SU-DHL-6 (cell line): ENCODE data around the gene MMP24OS.

ENCODE experiments used
- H2AFZ ChIP-seq: fragments of 200-600 bp; sonication (generic); 2 replicates; pipeline ENCODE4 v1.6.1; 2014; ENCODE audit warnings: low read depth, mild to moderate bottlenecking, moderate library complexity, mixed read lengths, antibody characterized with exemption, low read length; ENCODE audit not compliant: severe bottlenecking
- H3F3A ChIP-seq: fragments of 200-600 bp; shearing (Covaris generic); 2 replicates; pipeline ENCODE4 v1.6.0; 2016; ENCODE audit warnings: antibody characterized with exemption, mild to moderate bottlenecking; ENCODE audit not compliant: insufficient read depth
- H3K27ac ChIP-seq: fragments of 200-600 bp; sonication (generic); 2 replicates; pipeline ENCODE4 v1.5.1; 2016; ENCODE audit warnings: low read depth, mild to moderate bottlenecking, low read length, moderate library complexity, mixed read lengths
- H3K27me3 ChIP-seq: fragments of 200-600 bp; sonication (generic), shearing (Covaris generic); 2 replicates; pipeline ENCODE4 v1.6.0; 2014; ENCODE audit warnings: mild to moderate bottlenecking, low read length
- H3K36me3 ChIP-seq: fragments of 200-600 bp; sonication (generic); 2 replicates; pipeline ENCODE4 v1.6.1; 2014; ENCODE audit warnings: mild to moderate bottlenecking, low read length, mixed read lengths
- H3K4me2 ChIP-seq: fragments of 300-600, 200-600 bp; shearing (Covaris generic), sonication (generic); 2 replicates; pipeline ENCODE4 v1.6.0; 2014; ENCODE audit warnings: low read length, low read depth, mild to moderate bottlenecking; ENCODE audit not compliant: poor library complexity, severe bottlenecking
- H3K4me3 ChIP-seq: fragments of 200-600 bp; sonication (generic); 2 replicates; pipeline ENCODE4 v1.5.1; 2014; ENCODE audit warnings: antibody characterized with exemption, low read length, mild to moderate bottlenecking, mixed read lengths; ENCODE audit not compliant: insufficient read depth, poor library complexity, severe bottlenecking
- H3K79me2 ChIP-seq: fragments of 200-600 bp; sonication (generic); 2 replicates; pipeline ENCODE4 v1.6.1; 2014; ENCODE audit warnings: mild to moderate bottlenecking, low read length, moderate library complexity; ENCODE audit not compliant: insufficient read depth
- H3K9ac ChIP-seq: fragments of 200-600 bp; sonication (generic); 2 replicates; pipeline ENCODE4 v1.7.0; 2014; ENCODE audit warnings: mild to moderate bottlenecking, low read length
- H3K9me2 ChIP-seq: fragments of 200-600 bp; sonication (generic); replicated peaks from 2 replicates; pipeline ENCODE4 v1.6.1; 2014; ENCODE audit warnings: low read length; ENCODE audit not compliant: insufficient read depth
- H3K9me3 ChIP-seq: fragments of 200-600 bp; sonication (generic); 2 replicates; pipeline ENCODE4 v1.6.1; 2014; ENCODE audit warnings: low read length, mixed read lengths; ENCODE audit not compliant: insufficient read depth
- H4K20me1 ChIP-seq: fragments of 200-600 bp; sonication (generic); 2 replicates; pipeline ENCODE4 v1.6.1; 2014; ENCODE audit warnings: low read depth, mild to moderate bottlenecking, antibody characterized with exemption, low read length, moderate library complexity, mixed read lengths
- CTCF ChIP-seq: fragments of 200-600 bp; sonication (generic); IDR thresholded peaks from one replicate; pipeline ENCODE4 v1.5.1; 2017; ENCODE audit warnings: antibody characterized with exemption, mild to moderate bottlenecking, low read length, moderate library complexity; ENCODE audit not compliant: insufficient read depth, poor library complexity, severe bottlenecking
- EZH2phosphoT487 ChIP-seq: fragments of 200-600 bp; sonication (generic), shearing (Covaris generic); conservative IDR thresholded peaks from 2 replicates; pipeline ENCODE4 v1.6.1; 2018; ENCODE audit warnings: mild to moderate bottlenecking, antibody characterized with exemption, low read length, moderate library complexity, mixed read lengths

Gene MMP24OS

GRCh38 chr20:35248641-35249475 is 29.1 kb downstream of the MMP24OS start:
- Histone ChIP-seq H3K27me3 (no peaks in the 10 kb centered on the region), H3K9me3 (no peaks in the 10 kb centered on the region), H2AFZ (no peak overlapping the region), H3K36me3 (no peaks in the 10 kb centered on the region), H3K27ac (no peak overlapping the region), H3K79me2 (no peaks in the 10 kb centered on the region), H3K9me2 (no peaks in the 10 kb centered on the region), H4K20me1 (no peaks in the 10 kb centered on the region), H3K9ac (no peak overlapping the region), H3F3A (no peaks in the 10 kb centered on the region), H3K4me2 (no peak overlapping the region), H3K4me3 (no peak overlapping the region)
- TF ChIP-seq EZH2phosphoT487 = no peak
- TF ChIP-seq CTCF = no peak

- TF ChIP-seq EZH2phosphoT487 (no peak), CTCF (no peak)
- Histone ChIP-seq H3F3A (no peaks in the 10 kb centered on the region), H3K9me2 (no peaks in the 10 kb centered on the region), H3K27me3 (no peaks in the 10 kb centered on the region), H3K4me3 (no peak overlapping the region), H3K79me2 (no peaks in the 10 kb centered on the region), H3K4me2 (no peak overlapping the region), H3K36me3 (no peaks in the 10 kb centered on the region), H3K9ac (no peak overlapping the region), H3K9me3 (no peaks in the 10 kb centered on the region), H3K27ac (no peak overlapping the region), H4K20me1 (no peaks in the 10 kb centered on the region), H2AFZ (no peak overlapping the region)
These were observed 31.2 kb downstream of the MMP24OS start for GRCh38 chr20:35246723-35247122.

- TF ChIP-seq CTCF (no peak), EZH2phosphoT487 (no peak)
- no peaks in the 10 kb centered on the region for H3F3A ChIP-seq
- no peak overlapping the region for H3K9ac ChIP-seq
- no peaks in the 10 kb centered on the region for H3K79me2 ChIP-seq
- H3K27me3 ChIP-seq = no peaks in the 10 kb centered on the region
- H3K9me3 ChIP-seq = no peaks in the 10 kb centered on the region
- H2AFZ ChIP-seq = no peak overlapping the region
- H3K36me3 ChIP-seq = no peaks in the 10 kb centered on the region
- H4K20me1 ChIP-seq = no peaks in the 10 kb centered on the region
- H3K9me2 ChIP-seq = no peaks in the 10 kb centered on the region
- no peak overlapping the region for H3K4me3 ChIP-seq
- no peak overlapping the region for H3K4me2 ChIP-seq
- no peak overlapping the region for H3K27ac ChIP-seq
These were observed 33.9 kb downstream of the MMP24OS start for GRCh38 chr20:35243986-35244385.
